ENCODE measurements around the gene DUOXA1. TPM values are rescaled to one million over a fixed set of nuclear protein-coding genes. Genes with fewer than 3 reads are reported as not detected.

DUOXA1 gene
- total RNA-seq, 1 donor from 2014 or later = not detected

GRCh38 chr15:45091161-45091560 is 38.5 kb downstream of the DUOXA1 start:
- Mint-ChIP-seq H3K36me3 (ENCODE audit: low read depth) (no peaks in the 10 kb centered on the region), H3K4me3 (no peak overlapping the region)

DNA sequence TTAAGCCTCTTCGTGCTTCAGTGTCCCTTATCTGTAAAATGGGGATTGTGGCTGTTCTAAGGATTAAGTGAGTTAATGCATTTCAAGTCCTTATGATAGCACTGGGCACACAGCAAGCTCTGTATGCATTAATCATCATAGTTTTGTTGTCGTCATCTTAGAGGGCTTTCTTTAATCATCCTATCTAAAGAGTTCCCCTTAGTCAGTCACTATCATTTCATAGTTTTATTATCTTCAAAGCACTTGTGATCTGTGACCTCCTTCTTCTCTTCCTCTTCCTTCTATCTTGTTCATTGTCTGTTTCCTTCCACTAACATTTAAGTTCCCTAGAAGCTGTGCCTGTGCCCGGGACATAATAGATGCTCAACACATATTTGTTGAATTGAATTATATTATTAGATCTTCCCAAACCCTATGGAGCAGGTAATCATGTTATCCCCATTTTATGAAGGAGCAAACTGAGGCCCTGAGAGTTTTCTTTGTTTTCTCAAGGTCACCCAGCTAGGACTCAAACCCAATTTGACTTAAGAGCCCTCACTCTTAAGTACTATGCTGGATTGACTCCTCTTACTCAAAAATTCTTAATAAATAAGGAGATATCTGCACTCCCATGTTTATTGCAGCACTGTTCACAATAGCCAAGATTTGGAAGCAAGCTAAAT is 39.8 kb downstream of the DUOXA1 start:
- H3K4me1 Mint-ChIP-seq = no peaks in the 10 kb centered on the region
- TF ChIP-seq, protein P1, sequence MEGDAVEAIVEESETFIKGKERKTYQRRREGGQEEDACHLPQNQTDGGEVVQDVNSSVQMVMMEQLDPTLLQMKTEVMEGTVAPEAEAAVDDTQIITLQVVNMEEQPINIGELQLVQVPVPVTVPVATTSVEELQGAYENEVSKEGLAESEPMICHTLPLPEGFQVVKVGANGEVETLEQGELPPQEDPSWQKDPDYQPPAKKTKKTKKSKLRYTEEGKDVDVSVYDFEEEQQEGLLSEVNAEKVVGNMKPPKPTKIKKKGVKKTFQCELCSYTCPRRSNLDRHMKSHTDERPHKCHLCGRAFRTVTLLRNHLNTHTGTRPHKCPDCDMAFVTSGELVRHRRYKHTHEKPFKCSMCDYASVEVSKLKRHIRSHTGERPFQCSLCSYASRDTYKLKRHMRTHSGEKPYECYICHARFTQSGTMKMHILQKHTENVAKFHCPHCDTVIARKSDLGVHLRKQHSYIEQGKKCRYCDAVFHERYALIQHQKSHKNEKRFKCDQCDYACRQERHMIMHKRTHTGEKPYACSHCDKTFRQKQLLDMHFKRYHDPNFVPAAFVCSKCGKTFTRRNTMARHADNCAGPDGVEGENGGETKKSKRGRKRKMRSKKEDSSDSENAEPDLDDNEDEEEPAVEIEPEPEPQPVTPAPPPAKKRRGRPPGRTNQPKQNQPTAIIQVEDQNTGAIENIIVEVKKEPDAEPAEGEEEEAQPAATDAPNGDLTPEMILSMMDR (conservative IDR thresholded peaks at IDR 0.05) = no peak
- no peak for DNase-seq (ENCODE audit: low read depth, low spot score)
- no peaks in the 10 kb centered on the region for H3K9me3 Mint-ChIP-seq
- H3K4me3 Mint-ChIP-seq = no peak overlapping the region
- H3K27ac Mint-ChIP-seq (ENCODE audit: unreplicated experiment) = no peak overlapping the region
- H3K36me3 Mint-ChIP-seq (ENCODE audit: low read depth) = no peaks in the 10 kb centered on the region
- peaks cover 47% of the 10 kb centered on the region for H3K27me3 Mint-ChIP-seq (ENCODE audit: low read depth)

More at GRCh38 chr15:45091161-45091560, 38.5 kb downstream of the DUOXA1 start:
- H3K27ac Mint-ChIP-seq (ENCODE audit: unreplicated experiment) = no peak overlapping the region
- H3K4me1 Mint-ChIP-seq = no peaks in the 10 kb centered on the region
- peaks cover 42% of the 10 kb centered on the region for H3K27me3 Mint-ChIP-seq (ENCODE audit: low read depth)
- TF ChIP-seq, protein P1 (conservative IDR thresholded peaks at IDR 0.05) = no peak
- DNase-seq (ENCODE audit: low read depth, low spot score) = no peak
- H3K9me3 Mint-ChIP-seq = no peaks in the 10 kb centered on the region

DNA sequence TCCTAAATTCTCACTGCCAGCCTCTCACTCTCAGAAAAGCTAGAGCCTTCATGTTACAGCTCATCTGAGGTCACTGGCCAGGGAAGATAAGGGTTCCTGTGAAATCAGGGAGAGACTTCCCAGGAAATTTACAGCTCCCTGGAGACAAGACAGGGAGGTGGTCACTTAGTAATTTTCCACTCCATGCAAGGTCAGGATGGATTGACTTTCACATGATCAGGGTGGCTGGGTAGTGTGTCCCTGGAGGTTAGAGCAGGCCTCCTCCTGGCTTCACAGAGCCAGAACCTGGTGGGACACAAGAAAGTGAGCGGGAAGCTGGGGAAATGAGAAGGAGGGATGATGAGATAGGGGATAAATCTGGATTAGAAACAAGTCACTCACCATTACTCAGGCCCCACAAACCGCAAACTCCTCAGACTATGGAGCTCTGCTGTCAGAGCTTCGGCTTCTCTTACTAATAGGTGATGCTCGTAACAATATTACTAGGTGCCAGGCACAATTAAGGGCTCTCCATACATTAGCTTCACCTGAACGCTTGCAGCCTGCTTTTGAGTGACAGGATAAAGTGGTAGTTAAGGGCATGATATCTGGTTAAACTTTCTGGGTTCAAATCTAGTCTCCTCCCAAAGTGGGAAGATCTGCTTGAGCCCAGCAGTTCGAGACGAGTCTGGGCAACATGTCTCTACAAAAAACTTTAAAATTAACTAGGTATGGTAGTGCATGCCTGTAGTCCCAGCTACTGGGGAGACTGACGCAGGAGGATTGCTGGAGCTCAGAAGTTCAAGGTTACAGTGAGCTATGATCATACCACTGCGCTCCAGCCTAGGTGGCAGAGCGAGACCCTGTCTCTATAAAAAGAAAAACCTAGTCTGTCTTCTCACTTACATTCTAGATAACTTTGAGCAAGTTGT is 40.6 kb downstream of the DUOXA1 start:
- TF ChIP-seq, protein P1 (conservative IDR thresholded peaks at IDR 0.05) = no peak
- peaks cover 51% of the 10 kb centered on the region for H3K27me3 Mint-ChIP-seq (ENCODE audit: low read depth)
- no peak overlapping the region for H3K4me3 Mint-ChIP-seq

DNA sequence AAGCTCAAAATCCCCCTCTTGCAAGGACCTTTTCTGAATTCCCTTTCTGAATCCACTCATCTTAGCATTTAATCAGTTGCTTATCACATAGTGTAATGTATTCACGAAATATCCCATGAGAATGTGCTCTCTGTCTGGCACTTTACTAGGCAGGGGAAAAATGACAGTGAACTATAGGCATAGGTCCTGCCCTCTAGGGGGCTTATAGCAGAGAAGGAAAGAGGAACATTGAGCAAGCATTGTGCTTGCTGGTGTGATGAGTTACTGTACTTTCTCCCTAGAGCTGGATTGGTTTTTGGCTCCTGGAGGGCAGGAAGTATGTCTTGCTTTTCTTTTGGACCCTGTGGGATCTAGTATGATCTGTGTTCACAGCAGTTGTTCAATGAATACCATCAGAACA is 42.2 kb downstream of the DUOXA1 start:
- TF ChIP-seq, protein P1 (conservative IDR thresholded peaks at IDR 0.05) = no peak

More for the DNA sequence above, 40.6 kb downstream of the DUOXA1 start:
- no peak for DNase-seq (ENCODE audit: low read depth, low spot score)
- no peaks in the 10 kb centered on the region for H3K36me3 Mint-ChIP-seq (ENCODE audit: low read depth)
- H3K9me3 Mint-ChIP-seq = no peaks in the 10 kb centered on the region
- no peaks in the 10 kb centered on the region for H3K4me1 Mint-ChIP-seq
- no peak overlapping the region for H3K27ac Mint-ChIP-seq (ENCODE audit: unreplicated experiment)

GRCh38 chr15:45084163-45084562 is 45.5 kb downstream of the DUOXA1 start:
- TF ChIP-seq, protein P1 (conservative IDR thresholded peaks at IDR 0.05) = no peak
- Mint-ChIP-seq H3K36me3 (ENCODE audit: low read depth) (no peaks in the 10 kb centered on the region), H3K27me3 (ENCODE audit: low read depth) (peaks cover 27% of the 10 kb centered on the region), H3K4me1 (no peaks in the 10 kb centered on the region), H3K4me3 (no peak overlapping the region), H3K9me3 (no peaks in the 10 kb centered on the region), H3K27ac (ENCODE audit: unreplicated experiment) (no peak overlapping the region)
- DNase-seq (ENCODE audit: low read depth, low spot score) = no peak

More for the DNA sequence above, 42.2 kb downstream of the DUOXA1 start:
- Mint-ChIP-seq H3K4me1 (no peaks in the 10 kb centered on the region), H3K36me3 (ENCODE audit: low read depth) (no peaks in the 10 kb centered on the region), H3K4me3 (no peak overlapping the region), H3K27me3 (ENCODE audit: low read depth) (peaks cover 51% of the 10 kb centered on the region), H3K9me3 (no peaks in the 10 kb centered on the region), H3K27ac (ENCODE audit: unreplicated experiment) (no peak overlapping the region)
- DNase-seq (ENCODE audit: low read depth, low spot score) = no peak
